Panc1 (cell line): ENCODE measurements around the gene ZNRF4. TPM values are rescaled to one million over a fixed set of nuclear protein-coding genes. Genes with fewer than 3 reads are reported as not detected.

Experiments
- ATAC-seq: fragments of 200-7000 bp; cut with Tn5 transposase; 2 replicates; pipeline ENCODE4 v1.9.1; 2020; ENCODE audit warnings: mild to moderate bottlenecking, moderate library complexity
- BruUV-seq: library from RNA; stranded (reverse); fragments of 400-500 nt; replicated peaks from 2 replicates; lab custom pipeline; 2021; lab: Mats Ljungman, UMichigan
- CTCF ChIA-PET: fragments of 300-600 bp; sonication (Branson Sonifier 250); formaldehyde crosslinking; loops from one replicate; lab custom pipeline; 2022; ENCODE audit warnings: antibody characterized with exemption; lab: Charles Lee
- POLR2A ChIA-PET: fragments of 300-600 bp; sonication (Branson Sonifier 250); formaldehyde crosslinking; loops from one replicate; lab custom pipeline; 2022; ENCODE audit warnings: antibody characterized with exemption; lab: Charles Lee
- DNase-seq: peaks from one replicate; pipeline ENCODE4 v3.0.0-alpha.2; 2010; ENCODE audit warnings: low read depth, low spot score
- H3K27ac ChIP-seq: 2 replicates; pipeline ENCODE4 v1.5.1; 2011; ENCODE audit warnings: mild to moderate bottlenecking, low read length, inconsistent platforms
- H3K27me3 ChIP-seq: fragments of 200-500 bp; sonication (Bioruptor generic); 2 replicates; pipeline ENCODE4 v1.6.0; 2014; ENCODE audit warnings: low read length, inconsistent platforms; ENCODE audit not compliant: control insufficient read depth, insufficient read depth
- H3K36me3 ChIP-seq: fragments of 200-500 bp; sonication (Bioruptor generic); 2 replicates; pipeline ENCODE4 v1.5.1; 2014; ENCODE audit warnings: inconsistent platforms, mild to moderate bottlenecking, low read length, moderate library complexity; ENCODE audit not compliant: control insufficient read depth, insufficient read depth
- H3K4me1 ChIP-seq: 2 replicates; pipeline ENCODE4 v1.5.1; 2011; ENCODE audit warnings: inconsistent platforms, mild to moderate bottlenecking, low read length, moderate library complexity; ENCODE audit not compliant: control insufficient read depth, insufficient read depth
- H3K4me3 ChIP-seq, 2 experiments: 2 replicates each; pipeline ENCODE4 v1.5.1; 2011 to 2012; ENCODE audit warnings: low read depth in 2 of 2, low read length in 2 of 2, mild to moderate bottlenecking in 2 of 2, inconsistent platforms in 1 of 2, moderate library complexity in 1 of 2
- H3K9me3 ChIP-seq: fragments of 200-500 bp; sonication (Bioruptor generic); 2 replicates; pipeline ENCODE4 v1.5.1; 2014; ENCODE audit warnings: low read depth, mild to moderate bottlenecking, inconsistent platforms, low read length, moderate library complexity; ENCODE audit not compliant: control insufficient read depth, insufficient read depth
- POLR2AphosphoS5 ChIP-seq: IDR thresholded peaks from 2 replicates; pipeline ENCODE4 v1.6.1; 2012; ENCODE audit warnings: mild to moderate bottlenecking, low read depth, low read length, moderate library complexity
- SIN3A ChIP-seq: IDR thresholded peaks from 2 replicates; pipeline ENCODE4 v1.6.1; 2012; ENCODE audit warnings: low read depth, mild to moderate bottlenecking, low read length, moderate library complexity, borderline replicate concordance; ENCODE audit not compliant: insufficient read depth
- TCF7L2 ChIP-seq: IDR thresholded peaks from 2 replicates; pipeline ENCODE4 v1.6.1; 2011; ENCODE audit warnings: mild to moderate bottlenecking, low read depth, low read length, inconsistent platforms
- in situ Hi-C: cut with HindIII; loops from 2 replicates; pipeline ENCODE4 v1.10.0; 2016; ENCODE audit warnings: low sequenced_read_pairs, low pct_unique_long_range_greater_than_20kb
- intact Hi-C: fragments of 100-400 bp; cut with micrococcal nuclease; formaldehyde crosslinking; loops from one replicate; pipeline ENCODE4 v1.10.0; 2022; ENCODE audit not compliant: unreplicated experiment
- total RNA-seq: library from RNA; stranded (reverse); gene quantifications from one replicate; pipeline ENCODE4 v1.2.1, GENCODE V29; 2021; ENCODE audit not compliant: unreplicated experiment
- TF ChIP-seq, protein P1 (sequence below), 2 experiments: IDR thresholded peaks; 2 replicates each; pipeline ENCODE4 v1.6.1; 2011 to 2012; ENCODE audit warnings: low read depth in 2 of 2, control low read depth in 1 of 2, low read length in 1 of 2, mild to moderate bottlenecking in 1 of 2, moderate library complexity in 1 of 2; ENCODE audit not compliant: insufficient read depth in 1 of 2
- TF ChIP-seq, protein P2 (sequence below): fragments of 450-650 bp; IDR thresholded peaks from 2 replicates; pipeline ENCODE4 v1.5.1; 2017; ENCODE audit warnings: mild to moderate bottlenecking

ZNRF4 gene
- total RNA-seq, 1 experiment from 2014 or later = not detected

DNA sequence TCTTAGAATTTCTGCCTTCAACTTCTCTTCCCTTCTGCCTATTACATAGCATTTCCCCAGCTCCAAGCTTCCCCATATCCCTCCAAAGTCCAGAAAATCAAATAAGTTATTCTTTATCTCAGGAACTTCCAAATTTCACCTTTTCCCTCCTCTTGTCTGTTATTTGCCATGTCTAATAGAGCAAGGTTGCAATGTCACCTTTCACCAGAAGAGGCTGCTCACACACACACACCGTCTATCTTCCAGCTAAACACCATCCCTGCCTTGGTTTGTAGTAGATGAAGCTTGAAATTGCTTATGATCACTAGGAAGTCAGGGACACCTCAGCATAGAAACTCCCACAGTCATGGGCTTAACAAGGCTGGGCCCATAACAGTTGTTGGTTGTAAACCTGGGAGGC, 48.4 kb downstream of the ZNRF4 start:
- no peaks in the 10 kb centered on the region for H3K36me3 ChIP-seq
- in situ Hi-C loops = no loop called here
- TF ChIP-seq TCF7L2 (no peak), POLR2AphosphoS5 (no peak), SIN3A (no peak)
- TF ChIP-seq, protein P1, sequence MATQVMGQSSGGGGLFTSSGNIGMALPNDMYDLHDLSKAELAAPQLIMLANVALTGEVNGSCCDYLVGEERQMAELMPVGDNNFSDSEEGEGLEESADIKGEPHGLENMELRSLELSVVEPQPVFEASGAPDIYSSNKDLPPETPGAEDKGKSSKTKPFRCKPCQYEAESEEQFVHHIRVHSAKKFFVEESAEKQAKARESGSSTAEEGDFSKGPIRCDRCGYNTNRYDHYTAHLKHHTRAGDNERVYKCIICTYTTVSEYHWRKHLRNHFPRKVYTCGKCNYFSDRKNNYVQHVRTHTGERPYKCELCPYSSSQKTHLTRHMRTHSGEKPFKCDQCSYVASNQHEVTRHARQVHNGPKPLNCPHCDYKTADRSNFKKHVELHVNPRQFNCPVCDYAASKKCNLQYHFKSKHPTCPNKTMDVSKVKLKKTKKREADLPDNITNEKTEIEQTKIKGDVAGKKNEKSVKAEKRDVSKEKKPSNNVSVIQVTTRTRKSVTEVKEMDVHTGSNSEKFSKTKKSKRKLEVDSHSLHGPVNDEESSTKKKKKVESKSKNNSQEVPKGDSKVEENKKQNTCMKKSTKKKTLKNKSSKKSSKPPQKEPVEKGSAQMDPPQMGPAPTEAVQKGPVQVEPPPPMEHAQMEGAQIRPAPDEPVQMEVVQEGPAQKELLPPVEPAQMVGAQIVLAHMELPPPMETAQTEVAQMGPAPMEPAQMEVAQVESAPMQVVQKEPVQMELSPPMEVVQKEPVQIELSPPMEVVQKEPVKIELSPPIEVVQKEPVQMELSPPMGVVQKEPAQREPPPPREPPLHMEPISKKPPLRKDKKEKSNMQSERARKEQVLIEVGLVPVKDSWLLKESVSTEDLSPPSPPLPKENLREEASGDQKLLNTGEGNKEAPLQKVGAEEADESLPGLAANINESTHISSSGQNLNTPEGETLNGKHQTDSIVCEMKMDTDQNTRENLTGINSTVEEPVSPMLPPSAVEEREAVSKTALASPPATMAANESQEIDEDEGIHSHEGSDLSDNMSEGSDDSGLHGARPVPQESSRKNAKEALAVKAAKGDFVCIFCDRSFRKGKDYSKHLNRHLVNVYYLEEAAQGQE (IDR thresholded peaks at IDR 0.05; ENCODE audit: insufficient read depth in 1 of 2, low read depth in 2 of 2, low read length in 1 of 2) = no peak
- TF ChIP-seq, protein P2, sequence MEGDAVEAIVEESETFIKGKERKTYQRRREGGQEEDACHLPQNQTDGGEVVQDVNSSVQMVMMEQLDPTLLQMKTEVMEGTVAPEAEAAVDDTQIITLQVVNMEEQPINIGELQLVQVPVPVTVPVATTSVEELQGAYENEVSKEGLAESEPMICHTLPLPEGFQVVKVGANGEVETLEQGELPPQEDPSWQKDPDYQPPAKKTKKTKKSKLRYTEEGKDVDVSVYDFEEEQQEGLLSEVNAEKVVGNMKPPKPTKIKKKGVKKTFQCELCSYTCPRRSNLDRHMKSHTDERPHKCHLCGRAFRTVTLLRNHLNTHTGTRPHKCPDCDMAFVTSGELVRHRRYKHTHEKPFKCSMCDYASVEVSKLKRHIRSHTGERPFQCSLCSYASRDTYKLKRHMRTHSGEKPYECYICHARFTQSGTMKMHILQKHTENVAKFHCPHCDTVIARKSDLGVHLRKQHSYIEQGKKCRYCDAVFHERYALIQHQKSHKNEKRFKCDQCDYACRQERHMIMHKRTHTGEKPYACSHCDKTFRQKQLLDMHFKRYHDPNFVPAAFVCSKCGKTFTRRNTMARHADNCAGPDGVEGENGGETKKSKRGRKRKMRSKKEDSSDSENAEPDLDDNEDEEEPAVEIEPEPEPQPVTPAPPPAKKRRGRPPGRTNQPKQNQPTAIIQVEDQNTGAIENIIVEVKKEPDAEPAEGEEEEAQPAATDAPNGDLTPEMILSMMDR = no peak; the same call in 1 of the 2 replicates
- intact Hi-C loops = no loop called here
- no peak overlapping the region for H3K4me3 ChIP-seq
- H3K27me3 ChIP-seq = no peaks in the 10 kb centered on the region
- POLR2A ChIA-PET = no interaction called here
- BruUV-seq = no TSS peak
- no peaks in the 10 kb centered on the region for H3K4me1 ChIP-seq
- CTCF ChIA-PET = no interaction called here
- ATAC-seq = no peak
- no peak overlapping the region for H3K27ac ChIP-seq
- no peak for DNase-seq
- H3K9me3 ChIP-seq = no peaks in the 10 kb centered on the region

DNA sequence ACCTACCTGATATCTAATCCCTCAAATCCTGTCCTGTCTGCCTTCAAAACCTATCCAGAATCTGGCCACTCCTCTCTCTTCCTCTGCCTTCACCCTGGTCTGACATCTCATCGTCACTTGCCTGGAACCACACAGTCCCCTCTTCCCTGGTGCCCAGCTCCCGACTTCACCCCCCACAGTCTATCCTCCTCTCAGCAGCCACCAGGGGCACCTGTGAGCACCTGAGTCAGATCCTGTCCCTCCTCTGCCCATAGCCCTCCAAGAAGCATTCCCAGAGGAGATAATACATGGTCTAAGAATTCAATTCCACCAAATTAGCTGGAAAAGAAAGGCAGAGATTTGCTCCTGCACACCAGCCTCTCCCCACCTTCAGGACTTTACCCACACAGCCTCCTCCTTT, 48.9 kb downstream of the ZNRF4 start:
- Histone ChIP-seq H3K27me3 (no peaks in the 10 kb centered on the region), H3K4me3 (no peak overlapping the region), H3K4me1 (no peaks in the 10 kb centered on the region), H3K36me3 (no peaks in the 10 kb centered on the region), H3K27ac (no peak overlapping the region), H3K9me3 (no peaks in the 10 kb centered on the region)
- in situ Hi-C loops (no loop called here), intact Hi-C loops (no loop called here)
- POLR2A ChIA-PET = no interaction called here
- BruUV-seq = no TSS peak
- TF ChIP-seq POLR2AphosphoS5 = no peak
- TF ChIP-seq, protein P2 = no peak
- CTCF ChIA-PET = no interaction called here
- DNase-seq (no peak), ATAC-seq (0 out of 2 replicates have a peak, but pooled peaks have one; percentile 70)

Other genes with a start within 250 kb of the ZNRF4 start
- 85.4 TPM for gene PTPRS, start 114.6 kb upstream of the ZNRF4 start, total RNA-seq
- 2.3 TPM for gene TINCR, start 112.5 kb downstream of the ZNRF4 start, total RNA-seq
- gene SAFB2, start 167.4 kb downstream of the ZNRF4 start, total RNA-seq = 83.5 TPM
- gene SAFB, start 167.7 kb downstream of the ZNRF4 start, total RNA-seq = 83.0 TPM
- gene MICOS13, start 225.1 kb downstream of the ZNRF4 start, total RNA-seq = 93.5 TPM
- 6.0 TPM for gene HSD11B1L, start 225.6 kb downstream of the ZNRF4 start, total RNA-seq
- 465 TPM for gene RPL36, start 234.9 kb downstream of the ZNRF4 start, total RNA-seq